Osteocyte (in vitro differentiated cells): ENCODE results near the gene OR11A1. TPM values are rescaled to one million over a fixed set of nuclear protein-coding genes. Genes with fewer than 3 reads are reported as not detected.

ENCODE experiments used
- DNase-seq: peaks from one replicate; pipeline ENCODE4 v3.0.0; 2021; ENCODE audit warnings: mixed read lengths; ENCODE audit not compliant: unreplicated experiment; ENCODE audit errors: extremely low spot score
- H3K27ac Mint-ChIP-seq: one replicate; pipeline ENCODE4 v1.8.0; 2021; ENCODE audit warnings: mild to moderate bottlenecking, mixed read lengths; ENCODE audit not compliant: unreplicated experiment
- H3K27me3 Mint-ChIP-seq: one replicate; pipeline ENCODE4 v1.8.0; 2021; ENCODE audit warnings: mixed read lengths; ENCODE audit not compliant: unreplicated experiment
- H3K36me3 Mint-ChIP-seq: one replicate; pipeline ENCODE4 v1.8.0; 2021; ENCODE audit warnings: mixed read lengths; ENCODE audit not compliant: unreplicated experiment
- H3K4me1 Mint-ChIP-seq: one replicate; pipeline ENCODE4 v1.8.0; 2021; ENCODE audit warnings: mixed read lengths; ENCODE audit not compliant: unreplicated experiment
- H3K4me3 Mint-ChIP-seq: one replicate; pipeline ENCODE4 v1.8.0; 2021; ENCODE audit warnings: mild to moderate bottlenecking, moderate library complexity, mixed read lengths; ENCODE audit not compliant: unreplicated experiment
- H3K9me3 Mint-ChIP-seq: one replicate; pipeline ENCODE4 v1.8.0; 2021; ENCODE audit warnings: mixed read lengths; ENCODE audit not compliant: unreplicated experiment
- CTCF ChIP-seq: fragments of 200-600 bp; sonication (generic); IDR thresholded peaks from 2 replicates; pipeline ENCODE4 v1.5.0; 2021; ENCODE audit warnings: antibody characterized with exemption, mild to moderate bottlenecking, moderate library complexity
- total RNA-seq: library from RNA; stranded (reverse); gene quantifications from 2 replicates; pipeline ENCODE4 v1.2.1, GENCODE V29; 2021

The OR11A1 gene
- total RNA-seq, 1 donor from 2014 or later: not detected

GRCh38 chr6:29424168-29424567 is 32.7 kb downstream of the OR11A1 start:
- H3K27me3 Mint-ChIP-seq: no peaks in the 10 kb centered on the region
- no peak overlapping the region for H3K4me3 Mint-ChIP-seq
- H3K27ac Mint-ChIP-seq: no peak overlapping the region
- TF ChIP-seq CTCF: no peak
- no peak for DNase-seq
- no peaks in the 10 kb centered on the region for H3K4me1 Mint-ChIP-seq
- no peaks in the 10 kb centered on the region for H3K36me3 Mint-ChIP-seq
- no peaks in the 10 kb centered on the region for H3K9me3 Mint-ChIP-seq

GRCh38 chr6:29419516-29419915 is 37.4 kb downstream of the OR11A1 start:
- TF ChIP-seq CTCF: no peak
- peaks cover 5% of the 10 kb centered on the region for H3K27me3 Mint-ChIP-seq
- H3K4me3 Mint-ChIP-seq: no peak overlapping the region
- H3K4me1 Mint-ChIP-seq: no peaks in the 10 kb centered on the region
- H3K27ac Mint-ChIP-seq: no peak overlapping the region
- H3K9me3 Mint-ChIP-seq: no peaks in the 10 kb centered on the region
- DNase-seq: no peak
- no peaks in the 10 kb centered on the region for H3K36me3 Mint-ChIP-seq

GRCh38 chr6:29414588-29414987 is 42.3 kb downstream of the OR11A1 start, which contains the start of gene OR12D1:
Gene OR12D1 (plus strand): TSS chr6:29414928.
- Mint-ChIP-seq H3K27me3 (peaks cover 5% of the 10 kb centered on the region), H3K36me3 (no peaks in the 10 kb centered on the region), H3K4me3 (no peak within 1 kb of the TSS), H3K4me1 (no peaks in the 10 kb centered on the region), H3K9me3 (peaks cover 19% of the 10 kb centered on the region), H3K27ac (no peak within 1 kb of the TSS)
- no peak for TF ChIP-seq CTCF
- DNase-seq: no peak

GRCh38 chr6:29403801-29404200 is 53.1 kb downstream of the OR11A1 start:
- TF ChIP-seq CTCF: no peak
- no peaks in the 10 kb centered on the region for H3K36me3 Mint-ChIP-seq
- H3K9me3 Mint-ChIP-seq: peaks cover under 1% of the 10 kb centered on the region
- no peak overlapping the region for H3K4me3 Mint-ChIP-seq
- no peaks in the 10 kb centered on the region for H3K27me3 Mint-ChIP-seq
- no peaks in the 10 kb centered on the region for H3K4me1 Mint-ChIP-seq
- no peak for DNase-seq
- no peak overlapping the region for H3K27ac Mint-ChIP-seq

- no peak for DNase-seq
- no peaks in the 10 kb centered on the region for H3K4me1 Mint-ChIP-seq
- H3K27me3 Mint-ChIP-seq: peaks cover 5% of the 10 kb centered on the region
- no peak overlapping the region for H3K4me3 Mint-ChIP-seq
- no peaks in the 10 kb centered on the region for H3K36me3 Mint-ChIP-seq
- TF ChIP-seq CTCF: no peak
- no peaks in the 10 kb centered on the region for H3K9me3 Mint-ChIP-seq
- no peak overlapping the region for H3K27ac Mint-ChIP-seq
Observed at GRCh38 chr6:29399525-29399924, 57.3 kb downstream of the OR11A1 start.
